Hematopoietic multipotent progenitor cell treated with erythropoietin and hydrocortisone succinate and interleukin-3 and kit ligand, for 17 days (in vitro differentiated cells): Measurements from ENCODE around the gene SLC19A2.
A peak's percentile ranks its signal among the peaks of the same experiment; 100 is the strongest.

ENCODE experiments used
- DNase-seq: peaks from one replicate; pipeline ENCODE4 v3.0.0-alpha.2; 2015; ENCODE audit warnings: low spot score

SLC19A2 gene

GRCh38 chr1:169475806-169476387 lies 9.8 kb downstream of the SLC19A2 start:
- DNase-seq, result no peak

- no peak for DNase-seq
Observed at GRCh38 chr1:169474302-169474995, 11.3 kb downstream of the SLC19A2 start.

GRCh38 chr1:169473347-169473746 lies 12.4 kb downstream of the SLC19A2 start:
- DNase-seq, result no peak

- no peak for DNase-seq
Observed at GRCh38 chr1:169472738-169473137, 13.0 kb downstream of the SLC19A2 start.

GRCh38 chr1:169468982-169469381 lies 16.8 kb downstream of the SLC19A2 start:
- DNase-seq, result no peak

GRCh38 chr1:169466259-169467230 lies 19.2 kb downstream of the SLC19A2 start:
- DNase-seq, result peak; percentile 25

- DNase-seq, result no peak
Observed at GRCh38 chr1:169465281-169465680, 20.5 kb downstream of the SLC19A2 start.

- DNase-seq, result no peak
Observed at GRCh38 chr1:169462385-169462784, 23.4 kb downstream of the SLC19A2 start.

- DNase-seq, result no peak
Observed at GRCh38 chr1:169461390-169462000, 24.2 kb downstream of the SLC19A2 start.

GRCh38 chr1:169460191-169460833 lies 25.4 kb downstream of the SLC19A2 start:
- DNase-seq, result no peak

GRCh38 chr1:169457443-169457842 lies 28.3 kb downstream of the SLC19A2 start:
- DNase-seq, result no peak

- no peak for DNase-seq
Observed at GRCh38 chr1:169456029-169456428, 29.7 kb downstream of the SLC19A2 start.

GRCh38 chr1:169452921-169453320 lies 32.8 kb downstream of the SLC19A2 start:
- DNase-seq, result no peak

- no peak for DNase-seq
Observed at GRCh38 chr1:169451218-169451824, 34.4 kb downstream of the SLC19A2 start.

GRCh38 chr1:169443923-169444322 lies 41.8 kb downstream of the SLC19A2 start:
- DNase-seq, result no peak

GRCh38 chr1:169427081-169427641 lies 58.6 kb downstream of the SLC19A2 start, which contains the start of gene CCDC181:
TSS of gene CCDC181 (minus strand) at chr1:169427474. CDS start at chr1:169424927, 2,547 bp downstream.
- DNase-seq, result no peak

GRCh38 chr1:169426174-169426705 lies 59.5 kb downstream of the SLC19A2 start:
- no peak for DNase-seq

- no peak for DNase-seq
Observed at GRCh38 chr1:169421309-169421708, 64.4 kb downstream of the SLC19A2 start.

- DNase-seq, result no peak
Observed at GRCh38 chr1:169414952-169415351, 70.8 kb downstream of the SLC19A2 start.
